HCT116 (cell line): ENCODE results near the gene BCR. TPM values are rescaled to one million over a fixed set of nuclear protein-coding genes. Genes with fewer than 3 reads are reported as not detected.

Experiments
- ATAC-seq: fragments of 200-7000 bp; cut with Tn5 transposase; 2 replicates; pipeline ENCODE4 v1.9.1; 2020; ENCODE audit warnings: mild to moderate bottlenecking, moderate library complexity
- BruUV-seq: library from RNA; stranded (reverse); fragments of 400-500 nt; replicated peaks from 2 replicates; lab custom pipeline; 2021; lab: Mats Ljungman, UMichigan
- CTCF ChIA-PET: fragments of 300-600 bp; sonication (Branson Sonifier 250); formaldehyde crosslinking; loops from one replicate; lab custom pipeline; 2021; ENCODE audit warnings: antibody characterized with exemption; lab: Charles Lee
- POLR2A ChIA-PET: fragments of 300-600, 350-600 bp; sonication (Branson Sonifier 250); formaldehyde crosslinking; loops from one replicate; lab custom pipeline; 2021; ENCODE audit warnings: antibody characterized with exemption; lab: Charles Lee
- RAD21 ChIA-PET, 2 experiments: fragments of 300-600 bp; sonication (Branson Sonifier 250); formaldehyde crosslinking; loops; one replicate each; lab custom pipeline; 2023; ENCODE audit warnings: low total read pairs in 2 of 2; ENCODE audit not compliant: uncharacterized antibody in 2 of 2, unreplicated experiment in 2 of 2, low non-redundant PET in 1 of 2; lab: Charles Lee
- DNase-seq: peaks from one replicate; pipeline ENCODE4 v3.0.0-alpha.2; 2010; ENCODE audit warnings: low read depth, low spot score
- H2AFZ ChIP-seq: fragments of 200-600 bp; shearing (Covaris generic), sonication (generic); 2 replicates; pipeline ENCODE4 v1.6.1; 2017; ENCODE audit warnings: low read depth, mixed run types, mixed read lengths, antibody characterized with exemption, low read length; ENCODE audit not compliant: poor library complexity, severe bottlenecking
- H3K27ac ChIP-seq: 2 replicates; pipeline ENCODE4 v1.5.1; 2012; ENCODE audit warnings: low read depth, low read length
- H3K27me3 ChIP-seq: fragments of 200-600 bp; sonication (generic); 2 replicates; pipeline ENCODE4 v1.6.1; 2016; ENCODE audit warnings: mixed run types, low read length, mixed read lengths; ENCODE audit not compliant: insufficient read depth
- H3K36me3 ChIP-seq, 2 experiments: fragments of 200-500 bp in 1 of 2; fragments of 200-600 bp in 1 of 2; sonication (Bioruptor generic) in 1 of 2; sonication (generic) in 1 of 2; 2 replicates each; pipeline versions ENCODE4 v1.5.1 to v1.6.1; 2014 to 2016; ENCODE audit warnings: low read length in 2 of 2, inconsistent platforms in 1 of 2, mixed read lengths in 1 of 2, mixed run types in 1 of 2; ENCODE audit not compliant: insufficient read depth in 2 of 2, control insufficient read depth in 1 of 2
- H3K4me1 ChIP-seq, 2 experiments: fragments of 200-600 bp in 1 of 2; sonication (generic) in 1 of 2; 2 replicates each; pipeline versions ENCODE4 v1.5.1 to v1.6.1; 2012 to 2017; ENCODE audit warnings: low read length in 2 of 2, inconsistent platforms in 1 of 2, mild to moderate bottlenecking in 1 of 2, mixed read lengths in 1 of 2, mixed run types in 1 of 2, moderate library complexity in 1 of 2; ENCODE audit not compliant: insufficient read depth in 2 of 2, control insufficient read depth in 1 of 2
- H3K4me2 ChIP-seq: fragments of 200-600 bp; sonication (generic); 2 replicates; pipeline ENCODE4 v1.6.1; 2017; ENCODE audit warnings: mixed run types, low read length, mixed read lengths
- H3K4me3 ChIP-seq, 2 experiments: fragments of 200-600 bp in 1 of 2; sonication (generic) in 1 of 2; replicated peaks in 1 of 2; 2 replicates each; pipeline ENCODE4 v1.5.1; 2011 to 2016; ENCODE audit warnings: low read length in 2 of 2, control low read depth in 1 of 2, low read depth in 1 of 2, mild to moderate bottlenecking in 1 of 2, mixed read lengths in 1 of 2, mixed run types in 1 of 2
- H3K79me2 ChIP-seq: fragments of 200-600 bp; sonication (generic); 2 replicates; pipeline ENCODE4 v1.6.1; 2017; ENCODE audit warnings: mild to moderate bottlenecking, mixed run types, low read length, moderate library complexity, mixed read lengths; ENCODE audit not compliant: insufficient read depth
- H3K9ac ChIP-seq: fragments of 200-600 bp; sonication (generic); 2 replicates; pipeline ENCODE4 v1.6.1; 2016; ENCODE audit warnings: low read length, mixed read lengths
- H3K9me2 ChIP-seq: fragments of 200-600 bp; sonication (generic), shearing (Covaris generic); 2 replicates; pipeline ENCODE4 v1.6.1; 2017; ENCODE audit warnings: mixed run types, mild to moderate bottlenecking, moderate library complexity; ENCODE audit not compliant: insufficient read depth
- H3K9me3 ChIP-seq, 2 experiments: fragments of 200-500 bp in 1 of 2; fragments of 200-600 bp in 1 of 2; sonication (Bioruptor generic) in 1 of 2; sonication (generic) in 1 of 2; 2 replicates each; pipeline ENCODE4 v1.6.1; 2014 to 2017; ENCODE audit warnings: low read length in 2 of 2, mixed read lengths in 2 of 2, inconsistent platforms in 1 of 2, low read depth in 1 of 2, mild to moderate bottlenecking in 1 of 2, mixed run types in 1 of 2, moderate library complexity in 1 of 2; ENCODE audit not compliant: control insufficient read depth in 1 of 2, insufficient read depth in 1 of 2
- H4K20me1 ChIP-seq: fragments of 200-600 bp; sonication (generic), shearing (Covaris generic); 2 replicates; pipeline ENCODE4 v1.6.1; 2017; ENCODE audit warnings: mixed run types, mild to moderate bottlenecking, moderate library complexity; ENCODE audit not compliant: insufficient read depth
- CTCF ChIP-seq, 3 experiments: fragments of 200-600 bp in 1 of 3; sonication (generic) in 1 of 3; IDR thresholded peaks in 2 of 3; conservative IDR thresholded peaks in 1 of 3; 2 replicates each; pipeline ENCODE4 v1.5.1; 2012 to 2017; ENCODE audit warnings: low read depth in 2 of 3, low read length in 2 of 3, antibody characterized with exemption in 1 of 3, borderline replicate concordance in 1 of 3, control low read depth in 1 of 3, mild to moderate bottlenecking in 1 of 3, mixed read lengths in 1 of 3, mixed run types in 1 of 3, moderate library complexity in 1 of 3; ENCODE audit not compliant: insufficient read depth in 1 of 3
- EZH2 ChIP-seq: fragments of 200-600 bp; sonication (generic); IDR thresholded peaks from 2 replicates; pipeline ENCODE4 v1.6.1; 2017; ENCODE audit warnings: antibody characterized with exemption, mixed run types
- POLR2A ChIP-seq: IDR thresholded peaks from 2 replicates; pipeline ENCODE4 v1.7.0; 2011; ENCODE audit warnings: borderline replicate concordance; ENCODE audit not compliant: insufficient read depth, insufficient read length; ENCODE audit errors: extremely low read depth
- SIN3A ChIP-seq: IDR thresholded peaks from 2 replicates; pipeline ENCODE4 v1.6.1; 2012; ENCODE audit warnings: low read depth
- SP1 ChIP-seq: IDR thresholded peaks from 2 replicates; pipeline ENCODE4 v1.6.1; 2012; ENCODE audit warnings: low read depth
- YY1 ChIP-seq: IDR thresholded peaks from 2 replicates; pipeline ENCODE4 v1.6.1; 2011; ENCODE audit warnings: low read length, low read depth, moderate library complexity, mild to moderate bottlenecking; ENCODE audit not compliant: insufficient replicate concordance; ENCODE audit errors: extremely low read depth
- ZFX ChIP-seq: fragments of 450-650 bp; IDR thresholded peaks from 2 replicates; pipeline ENCODE4 v1.6.1; 2017
- intact Hi-C: fragments of 100-400 bp; cut with micrococcal nuclease; formaldehyde crosslinking; loops from 2 replicates; pipeline ENCODE4 v1.10.0; 2022
- total RNA-seq: library from RNA; stranded (reverse); gene quantifications from one replicate; pipeline ENCODE4 v1.2.1, GENCODE V29; 2021; ENCODE audit not compliant: unreplicated experiment

BCR gene
- total RNA-seq, 1 experiment from 2014 or later: 39.7 TPM

- no peaks in the 10 kb centered on the region for H3K9me2 ChIP-seq
- H2AFZ ChIP-seq: no peak overlapping the region
- no peaks in the 10 kb centered on the region for H3K36me3 ChIP-seq
- no peak for ATAC-seq
- no peak overlapping the region for H3K4me3 ChIP-seq
- no TSS peak for BruUV-seq
- RAD21 ChIA-PET: no interaction called here
- H3K4me1 ChIP-seq: peaks cover 16 to 36% of the 10 kb centered on the region in 2 experiments
- intact Hi-C loops: no loop called here
- H3K4me2 ChIP-seq: no peak overlapping the region
- DNase-seq: no peak
- no peak overlapping the region for H3K27ac ChIP-seq
- H3K9me3 ChIP-seq: no peaks in the 10 kb centered on the region
- H3K79me2 ChIP-seq: peaks cover 99% of the 10 kb centered on the region
- CTCF ChIA-PET: no interaction called here
- POLR2A ChIA-PET: no interaction called here
- TF ChIP-seq ZFX: no peak
- TF ChIP-seq EZH2: no peak
- no peak for TF ChIP-seq SIN3A
- TF ChIP-seq YY1: no peak
- no peak overlapping the region for H3K9ac ChIP-seq
- no peaks in the 10 kb centered on the region for H3K27me3 ChIP-seq
- H4K20me1 ChIP-seq: no peaks in the 10 kb centered on the region
These were observed 36.3 kb downstream of the BCR start for GRCh38 chr22:23216461-23217170.

- Histone ChIP-seq H3K79me2 (peaks cover 99% of the 10 kb centered on the region), H3K9me2 (no peaks in the 10 kb centered on the region), H3K27me3 (no peaks in the 10 kb centered on the region), H3K27ac (no peak overlapping the region), H3K4me3 (no peak overlapping the region), H3K4me2 (no peak overlapping the region), H3K4me1 (peaks cover 16 to 36% of the 10 kb centered on the region in 2 experiments), H3K9me3 (no peaks in the 10 kb centered on the region), H3K9ac (no peak overlapping the region), H2AFZ (no peak overlapping the region), H4K20me1 (no peaks in the 10 kb centered on the region), H3K36me3 (no peaks in the 10 kb centered on the region)
- TF ChIP-seq POLR2A: no peak
- TF ChIP-seq SP1: no peak
- TF ChIP-seq CTCF (IDR thresholded peaks at IDR 0.05 in 2 of 3, conservative IDR thresholded peaks at IDR 0.05 in 1 of 3; ENCODE audit: borderline replicate concordance in 1 of 3, insufficient read depth in 1 of 3, low read depth in 2 of 3, low read length in 2 of 3): 0 out of 6 replicates have a peak, but pooled peaks of 1 of the 3 experiments have one; percentile 1
- TF ChIP-seq YY1: no peak
- no TSS peak for BruUV-seq
- DNase-seq: no peak
- ATAC-seq: no peak
- intact Hi-C loops: no loop called here
- ChIA-PET POLR2A (no interaction called here), CTCF (no interaction called here), RAD21 (no interaction called here)
These were observed 37.1 kb downstream of the BCR start for GRCh38 chr22:23217171-23218052.
